Panc1 (cell line): ENCODE data around the gene SLC9A9. TPM values are rescaled to one million over a fixed set of nuclear protein-coding genes. Genes with fewer than 3 reads are reported as not detected.

ENCODE experiments used
- ATAC-seq: fragments of 200-7000 bp; cut with Tn5 transposase; 2 replicates; pipeline ENCODE4 v1.9.1; 2020; ENCODE audit warnings: mild to moderate bottlenecking, moderate library complexity
- BruUV-seq: library from RNA; stranded (reverse); fragments of 400-500 nt; replicated peaks from 2 replicates; lab custom pipeline; 2021; lab: Mats Ljungman, UMichigan
- CTCF ChIA-PET: fragments of 300-600 bp; sonication (Branson Sonifier 250); formaldehyde crosslinking; loops from one replicate; lab custom pipeline; 2022; ENCODE audit warnings: antibody characterized with exemption; lab: Charles Lee
- POLR2A ChIA-PET: fragments of 300-600 bp; sonication (Branson Sonifier 250); formaldehyde crosslinking; loops from one replicate; lab custom pipeline; 2022; ENCODE audit warnings: antibody characterized with exemption; lab: Charles Lee
- DNase-seq: peaks from one replicate; pipeline ENCODE4 v3.0.0-alpha.2; 2010; ENCODE audit warnings: low read depth, low spot score
- H3K27ac ChIP-seq: 2 replicates; pipeline ENCODE4 v1.5.1; 2011; ENCODE audit warnings: mild to moderate bottlenecking, low read length, inconsistent platforms
- H3K27me3 ChIP-seq: fragments of 200-500 bp; sonication (Bioruptor generic); 2 replicates; pipeline ENCODE4 v1.6.0; 2014; ENCODE audit warnings: low read length, inconsistent platforms; ENCODE audit not compliant: control insufficient read depth, insufficient read depth
- H3K36me3 ChIP-seq: fragments of 200-500 bp; sonication (Bioruptor generic); 2 replicates; pipeline ENCODE4 v1.5.1; 2014; ENCODE audit warnings: inconsistent platforms, mild to moderate bottlenecking, low read length, moderate library complexity; ENCODE audit not compliant: control insufficient read depth, insufficient read depth
- H3K4me1 ChIP-seq: 2 replicates; pipeline ENCODE4 v1.5.1; 2011; ENCODE audit warnings: inconsistent platforms, mild to moderate bottlenecking, low read length, moderate library complexity; ENCODE audit not compliant: control insufficient read depth, insufficient read depth
- H3K4me3 ChIP-seq, 2 experiments: 2 replicates each; pipeline ENCODE4 v1.5.1; 2011 to 2012; ENCODE audit warnings: low read depth in 2 of 2, low read length in 2 of 2, mild to moderate bottlenecking in 2 of 2, inconsistent platforms in 1 of 2, moderate library complexity in 1 of 2
- H3K9me3 ChIP-seq: fragments of 200-500 bp; sonication (Bioruptor generic); 2 replicates; pipeline ENCODE4 v1.5.1; 2014; ENCODE audit warnings: low read depth, mild to moderate bottlenecking, inconsistent platforms, low read length, moderate library complexity; ENCODE audit not compliant: control insufficient read depth, insufficient read depth
- CTCF ChIP-seq: fragments of 450-650 bp; IDR thresholded peaks from 2 replicates; pipeline ENCODE4 v1.5.1; 2017; ENCODE audit warnings: mild to moderate bottlenecking
- POLR2AphosphoS5 ChIP-seq: IDR thresholded peaks from 2 replicates; pipeline ENCODE4 v1.6.1; 2012; ENCODE audit warnings: mild to moderate bottlenecking, low read depth, low read length, moderate library complexity
- REST ChIP-seq, 2 experiments: IDR thresholded peaks; 2 replicates each; pipeline ENCODE4 v1.6.1; 2011 to 2012; ENCODE audit warnings: low read depth in 2 of 2, control low read depth in 1 of 2, low read length in 1 of 2, mild to moderate bottlenecking in 1 of 2, moderate library complexity in 1 of 2; ENCODE audit not compliant: insufficient read depth in 1 of 2
- SIN3A ChIP-seq: IDR thresholded peaks from 2 replicates; pipeline ENCODE4 v1.6.1; 2012; ENCODE audit warnings: low read depth, mild to moderate bottlenecking, low read length, moderate library complexity, borderline replicate concordance; ENCODE audit not compliant: insufficient read depth
- TCF7L2 ChIP-seq: IDR thresholded peaks from 2 replicates; pipeline ENCODE4 v1.6.1; 2011; ENCODE audit warnings: mild to moderate bottlenecking, low read depth, low read length, inconsistent platforms
- in situ Hi-C: cut with HindIII; loops from 2 replicates; pipeline ENCODE4 v1.10.0; 2016; ENCODE audit warnings: low sequenced_read_pairs, low pct_unique_long_range_greater_than_20kb
- intact Hi-C: fragments of 100-400 bp; cut with micrococcal nuclease; formaldehyde crosslinking; loops from one replicate; pipeline ENCODE4 v1.10.0; 2022; ENCODE audit not compliant: unreplicated experiment
- total RNA-seq: library from RNA; stranded (reverse); gene quantifications from one replicate; pipeline ENCODE4 v1.2.1, GENCODE V29; 2021; ENCODE audit not compliant: unreplicated experiment

The SLC9A9 gene
- total RNA-seq, 1 experiment from 2014 or later: not detected

GRCh38 chr3:143604402-143605185, 243.7 kb downstream of the SLC9A9 start:
- ChIA-PET CTCF (no interaction called here), POLR2A (no interaction called here)
- no peak overlapping the region for H3K4me3 ChIP-seq
- DNase-seq: no peak
- intact Hi-C loops: no loop called here
- in situ Hi-C loops: no loop called here
- TF ChIP-seq REST (IDR thresholded peaks at IDR 0.05; ENCODE audit: insufficient read depth in 1 of 2, low read depth in 2 of 2, low read length in 1 of 2): no peak
- no peak for TF ChIP-seq SIN3A
- no TSS peak for BruUV-seq
- H3K27me3 ChIP-seq: no peaks in the 10 kb centered on the region
- no peak overlapping the region for H3K27ac ChIP-seq
- no peaks in the 10 kb centered on the region for H3K36me3 ChIP-seq
- no peaks in the 10 kb centered on the region for H3K9me3 ChIP-seq
- ATAC-seq: no peak
- no peaks in the 10 kb centered on the region for H3K4me1 ChIP-seq

- Histone ChIP-seq H3K27me3 (no peaks in the 10 kb centered on the region), H3K27ac (no peak overlapping the region), H3K9me3 (no peaks in the 10 kb centered on the region), H3K4me1 (no peaks in the 10 kb centered on the region), H3K36me3 (no peaks in the 10 kb centered on the region), H3K4me3 (no peak overlapping the region)
- TF ChIP-seq TCF7L2: no peak
- TF ChIP-seq CTCF: no peak
- no peak for TF ChIP-seq POLR2AphosphoS5
- TF ChIP-seq REST (IDR thresholded peaks at IDR 0.05; ENCODE audit: insufficient read depth in 1 of 2, low read depth in 2 of 2, low read length in 1 of 2): no peak
- no peak for TF ChIP-seq SIN3A
- DNase-seq: no peak
- intact Hi-C loops (no loop called here), in situ Hi-C loops (no loop called here)
- no TSS peak for BruUV-seq
- no peak for ATAC-seq
- POLR2A ChIA-PET: no interaction called here
- CTCF ChIA-PET: no interaction called here
Measured at GRCh38 chr3:143603774-143604173, 244.5 kb downstream of the SLC9A9 start.
